ENCODE measurements around the gene AVPR1B. TPM values are rescaled to one million over a fixed set of nuclear protein-coding genes. Genes with fewer than 3 reads are reported as not detected.

Gene AVPR1B
- total and polyA plus RNA-seq, 11 donors, result not detected

DNA sequence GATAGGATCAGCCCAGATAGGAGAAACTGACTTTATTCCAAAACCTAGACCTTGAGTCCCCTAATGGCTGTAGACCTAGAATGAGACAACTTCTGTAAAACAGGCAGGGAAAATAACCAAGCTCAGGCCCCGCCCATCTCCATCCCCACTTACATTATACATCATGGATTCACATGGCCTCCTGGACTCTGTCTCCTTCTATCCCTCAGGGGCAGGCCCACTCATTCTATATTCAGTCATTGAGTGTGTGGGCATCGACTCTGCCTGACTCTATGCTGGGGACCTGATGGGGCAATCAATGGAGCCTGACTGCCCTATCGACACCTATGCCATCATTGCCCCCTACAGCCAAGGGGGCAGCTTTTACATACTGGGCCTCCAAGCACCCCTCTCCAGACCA, 6.4 kb downstream of the AVPR1B start:
- DNase-seq, result no peak
- H3K27me3 ChIP-seq, result no peaks in the 10 kb centered on the region
- no peak overlapping the region for H3K4me3 ChIP-seq
- no peaks in the 10 kb centered on the region for H3K9me3 ChIP-seq
- no peak for ATAC-seq
- TF ChIP-seq, protein P1, sequence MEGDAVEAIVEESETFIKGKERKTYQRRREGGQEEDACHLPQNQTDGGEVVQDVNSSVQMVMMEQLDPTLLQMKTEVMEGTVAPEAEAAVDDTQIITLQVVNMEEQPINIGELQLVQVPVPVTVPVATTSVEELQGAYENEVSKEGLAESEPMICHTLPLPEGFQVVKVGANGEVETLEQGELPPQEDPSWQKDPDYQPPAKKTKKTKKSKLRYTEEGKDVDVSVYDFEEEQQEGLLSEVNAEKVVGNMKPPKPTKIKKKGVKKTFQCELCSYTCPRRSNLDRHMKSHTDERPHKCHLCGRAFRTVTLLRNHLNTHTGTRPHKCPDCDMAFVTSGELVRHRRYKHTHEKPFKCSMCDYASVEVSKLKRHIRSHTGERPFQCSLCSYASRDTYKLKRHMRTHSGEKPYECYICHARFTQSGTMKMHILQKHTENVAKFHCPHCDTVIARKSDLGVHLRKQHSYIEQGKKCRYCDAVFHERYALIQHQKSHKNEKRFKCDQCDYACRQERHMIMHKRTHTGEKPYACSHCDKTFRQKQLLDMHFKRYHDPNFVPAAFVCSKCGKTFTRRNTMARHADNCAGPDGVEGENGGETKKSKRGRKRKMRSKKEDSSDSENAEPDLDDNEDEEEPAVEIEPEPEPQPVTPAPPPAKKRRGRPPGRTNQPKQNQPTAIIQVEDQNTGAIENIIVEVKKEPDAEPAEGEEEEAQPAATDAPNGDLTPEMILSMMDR (IDR thresholded peaks at IDR 0.05), result no peak
- TF ChIP-seq POLR2A (IDR thresholded peaks at IDR 0.05), result no peak
- H3K36me3 ChIP-seq, result no peaks in the 10 kb centered on the region
- peaks cover 0 to 3% (median 0%) of the 10 kb centered on the region in 12 donors for H3K4me1 ChIP-seq
- H3K27ac ChIP-seq, result no peak overlapping the region
- intact Hi-C loops (cut with DNase I), result no loop called here
- WGBS, 4 donors, result 91 to 97% (median 97%) methylated on average over 3 of the region's 3 CpGs

DNA sequence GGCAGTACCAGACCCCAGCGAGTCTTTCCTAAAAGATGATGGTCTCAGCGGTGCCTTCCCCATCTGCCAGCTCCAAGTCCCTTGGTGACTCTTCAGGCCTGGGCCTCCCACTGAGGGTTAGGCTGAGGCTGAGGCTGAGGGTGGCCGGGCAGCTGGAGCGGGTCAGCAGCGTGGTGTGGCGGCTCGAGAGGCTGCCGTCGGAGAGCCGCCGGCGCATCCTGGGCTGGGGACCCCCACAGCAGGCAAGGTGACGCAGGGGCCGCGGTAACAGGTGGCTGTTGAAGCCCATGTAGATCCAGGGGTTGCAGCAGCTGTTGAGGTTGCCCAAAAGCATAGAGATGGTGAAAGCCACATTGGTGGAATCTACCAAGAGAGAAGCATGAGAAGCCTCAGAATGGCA, 7.0 kb downstream of the AVPR1B start:
- no peaks in the 10 kb centered on the region for H3K27me3 ChIP-seq
- H3K27ac ChIP-seq, result no peak overlapping the region
- H3K9me3 ChIP-seq, result no peaks in the 10 kb centered on the region
- DNase-seq (no peak), ATAC-seq (no peak)
- peaks cover 0 to 3% (median 0%) of the 10 kb centered on the region in 12 donors for H3K4me1 ChIP-seq
- H3K4me3 ChIP-seq, result no peak overlapping the region
- TF ChIP-seq POLR2A (IDR thresholded peaks at IDR 0.05), result no peak
- TF ChIP-seq, protein P1 (IDR thresholded peaks at IDR 0.05), result no peak
- no peaks in the 10 kb centered on the region for H3K36me3 ChIP-seq
- intact Hi-C loops (cut with DNase I), result no loop called here
- 95 to 97% (median 95%) methylated on average over 4 to 15 of the region's 15 CpGs for WGBS, 4 donors

DNA sequence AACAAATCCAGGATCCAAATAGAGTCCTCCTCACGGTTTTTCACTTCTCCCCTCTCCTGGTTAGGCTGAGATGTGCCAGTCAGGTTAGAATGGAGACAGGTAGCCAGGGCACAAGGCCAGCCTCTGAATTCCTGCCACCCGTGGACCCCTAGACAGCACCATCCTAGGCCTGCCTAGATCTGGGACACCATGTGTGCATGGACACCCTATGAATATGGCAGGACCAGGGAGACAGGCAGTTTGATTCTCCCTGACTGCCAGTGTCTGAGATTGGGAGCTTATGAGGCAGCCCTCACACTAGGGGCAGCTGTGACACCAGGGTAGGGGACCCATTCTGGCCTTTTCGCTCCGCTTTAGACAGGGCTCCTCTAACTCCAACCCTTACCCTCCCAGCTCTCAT, 7.5 kb downstream of the AVPR1B start:
- H3K27me3 ChIP-seq, result no peaks in the 10 kb centered on the region
- no peak for DNase-seq
- no peak for TF ChIP-seq POLR2A (IDR thresholded peaks at IDR 0.05)
- TF ChIP-seq, protein P1 (IDR thresholded peaks at IDR 0.05), result no peak
- H3K36me3 ChIP-seq, result no peaks in the 10 kb centered on the region
- H3K27ac ChIP-seq, result no peak overlapping the region
- ATAC-seq, result no peak
- 90 to 92% (median 91%) methylated on average over 4 of the region's 4 CpGs for WGBS, 4 donors
- H3K4me1 ChIP-seq, result peaks cover 0 to 3% (median 0%) of the 10 kb centered on the region in 12 donors
- H3K4me3 ChIP-seq, result no peak overlapping the region
- H3K9me3 ChIP-seq, result no peaks in the 10 kb centered on the region
- intact Hi-C loops (cut with DNase I), result loop anchor here (5.0 to 10.0 kb wide), 10 partner anchors 75 to 515 kb away; no protein-coding TSS in a partner anchor

DNA sequence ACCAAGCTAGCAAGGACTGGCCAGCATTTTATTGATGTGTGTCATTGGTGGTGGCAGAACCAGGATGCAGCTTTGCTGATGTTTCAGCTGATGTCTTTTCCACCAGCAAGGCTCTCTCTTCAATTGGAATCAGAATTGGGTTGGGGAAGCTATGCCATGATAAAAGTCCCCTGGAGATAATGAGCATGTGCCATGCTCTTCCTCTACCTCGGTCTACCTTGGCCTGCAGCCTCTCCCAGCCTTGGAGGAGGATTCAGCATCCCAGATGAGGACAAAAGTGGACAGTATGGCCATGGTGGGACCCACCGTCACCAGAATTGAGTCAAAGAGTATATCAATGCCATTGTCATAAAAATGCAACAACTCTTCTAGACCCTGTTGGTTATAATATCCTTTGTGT, 8.6 kb downstream of the AVPR1B start:
- Histone ChIP-seq H3K36me3 (no peaks in the 10 kb centered on the region), H3K27me3 (no peaks in the 10 kb centered on the region), H3K27ac (no peak overlapping the region), H3K4me3 (no peak overlapping the region), H3K4me1 (peaks cover 0 to 3% (median 0%) of the 10 kb centered on the region in 12 donors), H3K9me3 (no peaks in the 10 kb centered on the region)
- 83 to 91% (median 89%) methylated on average over 2 of the region's 2 CpGs for WGBS, 4 donors
- ATAC-seq (no peak), DNase-seq (no peak)
- intact Hi-C loops (cut with DNase I), result loop anchor here (5.0 to 10.0 kb wide), 10 partner anchors 74 to 514 kb away; no protein-coding TSS in a partner anchor
- TF ChIP-seq, protein P1 (IDR thresholded peaks at IDR 0.05), result no peak
- no peak for TF ChIP-seq POLR2A (IDR thresholded peaks at IDR 0.05)

Data from heart left ventricle (tissue), 16 donors.